A549 (cell line): ENCODE results near the gene KLK12. TPM values are rescaled to one million over a fixed set of nuclear protein-coding genes. Genes with fewer than 3 reads are reported as not detected.

Source experiments
- ATAC-seq, 2 experiments: fragments of 200-7000 bp in 1 of 2; fragments of >200 bp in 1 of 2; cut with Nextera tagmentation in 1 of 2; cut with Tn5 transposase in 1 of 2; 3 replicates each; pipeline versions ENCODE4 v1.8.0 to v1.9.1; 2018 to 2020; ENCODE audit warnings: mild to moderate bottlenecking in 1 of 2, moderate library complexity in 1 of 2
- CTCF ChIA-PET: fragments of 300-600 bp; sonication (Branson Sonifier 250); formaldehyde crosslinking; extraction: SDS; loops from one replicate; lab custom pipeline; 2021; ENCODE audit warnings: antibody characterized with exemption, inconsistent platforms; lab: Yijun Ruan, JAX
- POLR2A ChIA-PET: fragments of 350-600 bp; formaldehyde crosslinking; extraction: SDS; loops from one replicate; lab custom pipeline; 2021; ENCODE audit warnings: antibody characterized with exemption, inconsistent platforms; lab: Yijun Ruan, JAX
- DNase-seq, 2 experiments: peaks; one replicate each; pipeline versions ENCODE4 v3.0.0 to v3.0.0-alpha.2; 2011 to 2016; ENCODE audit warnings: low read depth in 1 of 2, low spot score in 1 of 2
- FAIRE-seq: peaks from 2 replicates; lab custom pipeline; 2011; peaks lifted over from hg19 to GRCh38; lab: Jason Lieb, UNC
- H3K27ac ChIP-seq, 2 experiments: fragments of >200 bp; sonication (Bioruptor Twin); formaldehyde crosslinking; 3 replicates each; pipeline ENCODE4 v1.5.1; 2016 to 2017
- H3K4me1 ChIP-seq: fragments of >200 bp; sonication (Bioruptor Twin); formaldehyde crosslinking; 3 replicates; pipeline ENCODE4 v1.6.1; 2016
- H3K4me2 ChIP-seq: fragments of >200 bp; sonication (Bioruptor Twin); formaldehyde crosslinking; 3 replicates; pipeline ENCODE4 v1.6.1; 2016
- H3K4me3 ChIP-seq: fragments of >200 bp; sonication (Bioruptor Twin); formaldehyde crosslinking; 3 replicates; pipeline ENCODE4 v1.5.1; 2016
- H3K9me3 ChIP-seq: fragments of >200 bp; sonication (Bioruptor Twin); formaldehyde crosslinking; 3 replicates; pipeline ENCODE4 v1.6.1; 2016
- ATOH8 ChIP-seq: fragments of 250-450 bp; sonication (Bioruptor Pico); IDR thresholded peaks from 2 replicates; pipeline ENCODE4 v1.5.0; 2020; ENCODE audit warnings: low read depth, mild to moderate bottlenecking, moderate library complexity
- BCL3 ChIP-seq: fragments of >200 bp; sonication (Bioruptor Twin); formaldehyde crosslinking; IDR thresholded peaks from 3 replicates; pipeline ENCODE4 v1.6.1; 2016
- BHLHE40 ChIP-seq: IDR thresholded peaks from 2 replicates; pipeline ENCODE4 v1.6.1; 2012; ENCODE audit warnings: low read depth, low read length, inconsistent platforms
- CBX8 ChIP-seq: fragments of 200-600 bp; sonication (generic); IDR thresholded peaks from 2 replicates; pipeline ENCODE4 v1.6.1; 2016
- CEBPB ChIP-seq, 2 experiments: fragments of >200 bp in 1 of 2; sonication (Bioruptor Twin) in 1 of 2; formaldehyde crosslinking in 1 of 2; IDR thresholded peaks; 2 replicates each; pipeline ENCODE4 v1.6.1; 2012 to 2016
- CHD2 ChIP-seq: fragments of 150-350 bp; IDR thresholded peaks from 2 replicates; pipeline ENCODE4 v1.6.1; 2014; ENCODE audit warnings: low read length; ENCODE audit not compliant: partially characterized antibody
- E2F6 ChIP-seq: IDR thresholded peaks from 2 replicates; pipeline ENCODE4 v1.6.1; 2012; ENCODE audit warnings: low read depth, borderline replicate concordance
- EHF ChIP-seq: fragments of 250-450 bp; sonication (Bioruptor Pico); IDR thresholded peaks from 2 replicates; pipeline ENCODE4 v1.5.0; 2020; ENCODE audit warnings: mild to moderate bottlenecking
- FOSL2 ChIP-seq, 2 experiments: fragments of 450-650 bp in 1 of 2; fragments of >200 bp in 1 of 2; sonication (Bioruptor Twin) in 1 of 2; formaldehyde crosslinking; IDR thresholded peaks; 2 replicates each; pipeline versions ENCODE4 v1.5.0 to v1.6.1; 2016 to 2020; ENCODE audit warnings: mild to moderate bottlenecking in 1 of 2, moderate library complexity in 1 of 2
- FOXS1 ChIP-seq: fragments of 250-450 bp; sonication (Bioruptor Pico); IDR thresholded peaks from 2 replicates; pipeline ENCODE4 v1.5.0; 2020; ENCODE audit warnings: mild to moderate bottlenecking, moderate library complexity
- HES2 ChIP-seq: fragments of >200 bp; sonication (Bioruptor Twin); formaldehyde crosslinking; IDR thresholded peaks from 2 replicates; pipeline ENCODE4 v1.6.1; 2016
- HEYL ChIP-seq: fragments of 250-450 bp; sonication (Bioruptor Pico); IDR thresholded peaks from 2 replicates; pipeline ENCODE4 v1.8.0; 2021; ENCODE audit warnings: mild to moderate bottlenecking, moderate library complexity
- HOXA7 ChIP-seq: fragments of 250-450 bp; sonication (Bioruptor Pico); IDR thresholded peaks from 2 replicates; pipeline ENCODE4 v1.5.0; 2020; ENCODE audit warnings: mild to moderate bottlenecking, moderate library complexity
- HOXB5 ChIP-seq: fragments of 250-450 bp; sonication (Bioruptor Pico); IDR thresholded peaks from 2 replicates; pipeline ENCODE4 v1.5.0; 2020; ENCODE audit warnings: mild to moderate bottlenecking, moderate library complexity
- JUN ChIP-seq, 2 experiments: fragments of >200 bp; sonication (Bioruptor Twin); formaldehyde crosslinking; IDR thresholded peaks; 2 replicates in 1 of 2; 3 replicates in 1 of 2; pipeline ENCODE4 v1.6.1; 2016 to 2017
- JUNB ChIP-seq: fragments of >200 bp; sonication (Bioruptor Twin); formaldehyde crosslinking; IDR thresholded peaks from 2 replicates; pipeline ENCODE4 v1.6.1; 2016
- MAFK ChIP-seq: fragments of 450-650 bp; IDR thresholded peaks from 2 replicates; pipeline ENCODE4 v1.6.1; 2014; ENCODE audit not compliant: partially characterized antibody
- MAZ ChIP-seq: fragments of 150-350 bp; IDR thresholded peaks from 2 replicates; pipeline ENCODE4 v1.6.1; 2014; ENCODE audit warnings: antibody characterized with exemption, low read depth, low read length, borderline replicate concordance
- NFE2L2 ChIP-seq: fragments of 150-350 bp; conservative IDR thresholded peaks from 2 replicates; pipeline ENCODE4 v1.6.1; 2014; ENCODE audit warnings: low read length
- POLR2A ChIP-seq: IDR thresholded peaks from 2 replicates; pipeline ENCODE4 v1.6.1; 2012; ENCODE audit warnings: mild to moderate bottlenecking, low read length
- RAD21 ChIP-seq, 2 experiments: fragments of >200 bp in 1 of 2; sonication (Bioruptor Twin) in 1 of 2; formaldehyde crosslinking in 1 of 2; IDR thresholded peaks in 1 of 2; conservative IDR thresholded peaks in 1 of 2; 2 replicates in 1 of 2; 3 replicates in 1 of 2; pipeline ENCODE4 v1.6.1; 2012 to 2018; ENCODE audit warnings: inconsistent platforms in 1 of 2
- RARB ChIP-seq: fragments of 250-450 bp; sonication (Bioruptor Pico); IDR thresholded peaks from 2 replicates; pipeline ENCODE4 v1.8.0; 2021; ENCODE audit warnings: mild to moderate bottlenecking, moderate library complexity
- RCOR1 ChIP-seq: fragments of 150-350 bp; IDR thresholded peaks from 2 replicates; pipeline ENCODE4 v1.6.1; 2014; ENCODE audit warnings: antibody characterized with exemption, low read length, low read depth
- SREBF2 ChIP-seq: fragments of 450-650 bp; IDR thresholded peaks from 2 replicates; pipeline ENCODE4 v1.6.1; 2014; ENCODE audit warnings: mild to moderate bottlenecking, moderate library complexity
- ZC3H11A ChIP-seq: fragments of 450-650 bp; IDR thresholded peaks from 2 replicates; pipeline ENCODE4 v1.6.1; 2014; ENCODE audit warnings: antibody characterized with exemption, mild to moderate bottlenecking
- WGBS: methylation state at CpG from one replicate; pipeline ENCODE4 v1.1.6; 2017; ENCODE audit errors: missing lambda C conversion rate; 5-methylcytosine and 5-hydroxymethylcytosine counted together
- polyA plus RNA-seq, 4 experiments: library from polyadenylated mRNA; depleted of rRNA in 3 of 4; stranded (reverse); fragments of >200 nt; fragmentation: RNase III in 1 of 4; extraction: RNeasy Plus Mini Kit Qiagen cat#74134 plus additional on column Dnase treatment in 1 of 4; gene quantifications; 2 replicates in 3 of 4; 3 replicates in 1 of 4; pipeline ENCODE4 v1.2.3, GENCODE V29; 2011 to 2017

Gene KLK12
- polyA plus RNA-seq, 2 of the 4 experiments (the other 2 are of a cell fraction): not detected

- TF ChIP-seq SREBF2 (no peak), MAZ (no peak), JUN (IDR thresholded peaks at IDR 0.05) (no peak), FOXS1 (CRISPR knock-in tag) (no peak), CHD2 (no peak), BHLHE40 (no peak), RARB (CRISPR knock-in tag) (no peak), ZC3H11A (no peak), EHF (CRISPR knock-in tag) (no peak), HOXA7 (CRISPR knock-in tag) (no peak), RAD21 (conservative IDR thresholded peaks at IDR 0.05 in 1 of 2, IDR thresholded peaks at IDR 0.05 in 1 of 2) (no peak)
Measured at GRCh38 chr19:50982186-50982585, 52.6 kb downstream of the KLK12 start (continued).

GRCh38 chr19:50981587-50982146 is 53.1 kb downstream of the KLK12 start:
- 27% methylated on average over 11 of the region's 11 CpGs for WGBS
- POLR2A ChIA-PET: no interaction called here
- H3K4me3 ChIP-seq: no peak overlapping the region
- ATAC-seq: peak; percentile 51 to 69
- H3K4me1 ChIP-seq: peaks cover 10% of the 10 kb centered on the region; the same call in 2 of the 3 replicates
- no peak for DNase-seq
- H3K9me3 ChIP-seq: no peaks in the 10 kb centered on the region
- no peak for TF ChIP-seq POLR2A
- TF ChIP-seq HOXA7 (CRISPR knock-in tag): no peak
- TF ChIP-seq MAFK: peak; percentile 8
- TF ChIP-seq ATOH8 (CRISPR knock-in tag): no peak
- no peak for TF ChIP-seq RCOR1
- no peak for TF ChIP-seq HOXB5 (CRISPR knock-in tag)
- no peak for TF ChIP-seq JUNB
- H3K27ac ChIP-seq: no peak overlapping the region
- H3K4me2 ChIP-seq: no peak overlapping the region
- CTCF ChIA-PET: interaction anchor here (0.9 kb wide), 1 partner anchor 278 kb away, joined by 3 read pairs; no protein-coding TSS in a partner anchor
- FAIRE-seq: no peak

GRCh38 chr19:50980208-50980607 is 54.6 kb downstream of the KLK12 start:
- no peak overlapping the region for H3K4me2 ChIP-seq
- TF ChIP-seq CEBPB (IDR thresholded peaks at IDR 0.05): no peak
- no peak for TF ChIP-seq CBX8
- no peak for TF ChIP-seq FOSL2 (IDR thresholded peaks at IDR 0.05)
- no peak for TF ChIP-seq FOSL2 (CRISPR knock-in tag; IDR thresholded peaks at IDR 0.05)
- no peak for TF ChIP-seq NFE2L2
- TF ChIP-seq E2F6: no peak
- no peak for TF ChIP-seq HOXB5 (CRISPR knock-in tag)
- TF ChIP-seq HEYL: no peak
- no peak for TF ChIP-seq HES2
- TF ChIP-seq BCL3: no peak
- TF ChIP-seq HOXA7 (CRISPR knock-in tag): no peak
- POLR2A ChIA-PET: no interaction called here
- FAIRE-seq: no peak
- WGBS: 57% methylated on average over 13 of the region's 13 CpGs
- no peak for DNase-seq
- CTCF ChIA-PET: interaction anchor here (1.7 to 1.9 kb wide), 2 partner anchors 30 to 37 kb away, joined by 4 to 6 read pairs; a partner anchor contains a TSS
- H3K4me3 ChIP-seq: no peak overlapping the region
- H3K4me1 ChIP-seq: peaks cover 16% of the 10 kb centered on the region; the same call in 2 of the 3 replicates
- no peak for ATAC-seq
- H3K9me3 ChIP-seq: no peaks in the 10 kb centered on the region
- no peak overlapping the region for H3K27ac ChIP-seq
